HG03378 (cell line): ENCODE measurements around the gene ALDH3B1.

Source experiments
- ATAC-seq: cut with Tn5 transposase; IDR thresholded peaks from one replicate; pipeline ENCODE4 v1.9.1; 2021; ENCODE audit warnings: mild to moderate bottlenecking, moderate library complexity; ENCODE audit not compliant: unreplicated experiment

ALDH3B1 gene

GRCh38 chr11:68042219-68043028 is 32.3 kb downstream of the ALDH3B1 start:
- no peak for ATAC-seq

DNA sequence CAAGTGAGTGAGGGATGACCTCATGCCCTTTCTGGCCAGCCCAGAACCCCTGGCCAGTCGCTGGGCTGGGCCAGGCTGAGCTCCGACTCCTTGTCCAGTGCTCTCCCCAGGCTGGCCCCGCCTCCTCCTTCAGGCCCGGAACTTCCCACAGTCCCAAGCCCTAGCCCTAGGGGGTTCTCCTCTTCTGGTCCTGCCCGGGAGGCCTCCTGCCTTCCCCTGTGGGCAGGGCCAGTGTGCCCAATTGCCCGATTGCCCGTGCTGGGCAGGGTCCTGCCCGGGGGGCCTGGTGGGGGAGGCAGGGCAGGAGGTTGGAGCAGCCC is 32.9 kb downstream of the ALDH3B1 start:
- ATAC-seq: no peak

DNA sequence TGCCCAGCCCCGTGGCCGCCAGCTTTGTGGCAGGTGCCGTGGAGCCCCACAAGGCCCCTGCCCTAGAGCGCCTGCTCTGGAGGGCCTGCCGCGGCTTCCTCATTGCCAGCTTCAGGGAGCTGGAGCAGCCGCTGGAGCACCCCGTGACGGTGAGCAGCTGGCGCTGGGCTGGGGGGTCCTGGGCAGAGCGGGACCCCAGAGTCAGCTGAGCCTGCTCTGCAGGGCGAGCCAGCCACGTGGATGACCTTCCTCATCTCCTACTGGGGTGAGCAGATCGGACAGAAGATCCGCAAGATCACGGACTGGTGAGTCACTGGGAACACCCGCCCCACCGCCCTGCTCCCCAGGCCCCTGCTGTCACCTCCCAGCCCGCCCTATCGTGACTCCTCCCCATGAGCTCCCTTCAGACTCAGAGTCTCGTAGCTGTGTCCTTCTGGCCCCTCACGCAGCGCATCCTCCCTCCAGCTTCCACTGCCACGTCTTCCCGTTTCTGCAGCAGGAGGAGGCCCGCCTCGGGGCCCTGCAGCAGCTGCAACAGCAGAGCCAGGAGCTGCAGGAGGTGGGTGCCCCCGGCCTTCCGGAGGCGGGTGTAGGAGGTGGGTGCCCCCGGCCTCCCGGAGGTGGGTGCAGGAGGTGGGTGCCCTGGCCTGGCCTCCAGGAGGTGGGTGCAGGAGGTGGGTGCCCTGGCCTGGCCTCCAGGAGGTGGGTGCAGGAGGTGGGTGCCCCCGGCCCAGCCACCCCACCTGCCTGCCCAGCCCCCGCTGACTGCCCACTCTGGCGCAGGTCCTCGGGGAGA is 33.4 kb downstream of the ALDH3B1 start:
- ATAC-seq: no peak

DNA sequence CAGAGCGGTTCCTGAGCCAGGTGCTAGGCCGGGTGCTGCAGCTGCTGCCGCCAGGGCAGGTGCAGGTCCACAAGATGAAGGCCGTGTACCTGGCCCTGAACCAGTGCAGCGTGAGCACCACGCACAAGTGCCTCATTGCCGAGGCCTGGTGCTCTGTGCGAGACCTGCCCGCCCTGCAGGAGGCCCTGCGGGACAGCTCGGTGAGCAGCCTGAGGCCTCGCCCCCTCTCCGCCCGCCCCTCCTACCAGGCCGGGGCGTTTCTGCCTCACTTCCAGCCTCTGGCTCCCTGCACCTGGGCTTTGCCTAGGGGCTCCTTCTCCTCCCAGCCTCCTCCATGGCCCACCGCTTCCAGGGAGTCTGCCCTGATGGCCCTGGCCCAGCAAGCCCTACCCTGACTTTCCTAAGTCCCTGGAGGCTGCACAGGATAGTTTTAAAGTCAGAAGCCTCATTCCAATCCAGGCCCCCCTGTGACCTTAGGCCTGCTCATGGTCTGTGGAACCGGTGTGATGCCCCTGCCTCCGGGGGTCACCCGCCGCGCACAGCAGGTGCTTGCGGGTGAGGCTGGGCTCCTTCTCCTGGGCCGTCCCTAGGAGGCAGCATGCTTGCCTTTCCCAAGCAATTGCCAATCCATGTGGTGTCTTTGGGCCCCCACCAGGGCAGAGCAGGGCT is 34.2 kb downstream of the ALDH3B1 start:
- ATAC-seq: no peak

- no peak for ATAC-seq
Measured at GRCh38 chr11:68044898-68045351, 34.8 kb downstream of the ALDH3B1 start.

GRCh38 chr11:68047437-68048290 is 37.5 kb downstream of the ALDH3B1 start:
- no peak for ATAC-seq

DNA sequence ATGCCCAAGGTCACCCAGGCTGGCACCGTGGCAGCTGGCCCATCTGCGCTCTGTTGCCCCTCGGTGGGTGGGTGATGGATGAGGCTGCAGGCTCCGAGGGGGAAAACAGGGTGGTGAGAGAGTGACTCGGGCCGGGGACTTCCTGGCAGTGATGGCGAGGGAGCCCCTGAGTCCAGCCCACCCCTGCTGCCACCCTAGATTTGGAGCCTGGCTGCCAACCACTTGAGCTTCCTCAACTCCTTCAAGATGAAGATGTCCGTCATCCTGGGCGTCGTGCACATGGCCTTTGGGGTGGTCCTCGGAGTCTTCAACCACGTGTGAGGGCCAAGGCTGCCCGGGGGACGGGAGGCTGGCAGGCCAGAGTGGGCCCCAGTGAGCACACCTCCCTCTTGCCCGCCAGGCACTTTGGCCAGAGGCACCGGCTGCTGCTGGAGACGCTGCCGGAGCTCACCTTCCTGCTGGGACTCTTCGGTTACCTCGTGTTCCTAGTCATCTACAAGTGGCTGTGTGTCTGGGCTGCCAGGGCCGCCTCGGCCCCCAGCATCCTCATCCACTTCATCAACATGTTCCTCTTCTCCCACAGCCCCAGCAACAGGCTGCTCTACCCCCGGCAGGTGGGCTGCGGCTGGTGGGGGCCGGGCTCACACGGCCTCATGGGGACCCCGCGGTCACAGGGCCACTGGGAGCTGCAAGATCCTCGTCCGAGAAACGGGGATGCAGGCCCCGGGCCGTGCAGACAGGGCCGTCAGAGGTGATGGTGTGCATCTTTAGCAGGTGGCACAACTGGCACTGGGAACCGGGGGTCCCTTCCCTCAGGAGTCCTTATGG is 38.8 kb downstream of the ALDH3B1 start:
- no peak for ATAC-seq

DNA sequence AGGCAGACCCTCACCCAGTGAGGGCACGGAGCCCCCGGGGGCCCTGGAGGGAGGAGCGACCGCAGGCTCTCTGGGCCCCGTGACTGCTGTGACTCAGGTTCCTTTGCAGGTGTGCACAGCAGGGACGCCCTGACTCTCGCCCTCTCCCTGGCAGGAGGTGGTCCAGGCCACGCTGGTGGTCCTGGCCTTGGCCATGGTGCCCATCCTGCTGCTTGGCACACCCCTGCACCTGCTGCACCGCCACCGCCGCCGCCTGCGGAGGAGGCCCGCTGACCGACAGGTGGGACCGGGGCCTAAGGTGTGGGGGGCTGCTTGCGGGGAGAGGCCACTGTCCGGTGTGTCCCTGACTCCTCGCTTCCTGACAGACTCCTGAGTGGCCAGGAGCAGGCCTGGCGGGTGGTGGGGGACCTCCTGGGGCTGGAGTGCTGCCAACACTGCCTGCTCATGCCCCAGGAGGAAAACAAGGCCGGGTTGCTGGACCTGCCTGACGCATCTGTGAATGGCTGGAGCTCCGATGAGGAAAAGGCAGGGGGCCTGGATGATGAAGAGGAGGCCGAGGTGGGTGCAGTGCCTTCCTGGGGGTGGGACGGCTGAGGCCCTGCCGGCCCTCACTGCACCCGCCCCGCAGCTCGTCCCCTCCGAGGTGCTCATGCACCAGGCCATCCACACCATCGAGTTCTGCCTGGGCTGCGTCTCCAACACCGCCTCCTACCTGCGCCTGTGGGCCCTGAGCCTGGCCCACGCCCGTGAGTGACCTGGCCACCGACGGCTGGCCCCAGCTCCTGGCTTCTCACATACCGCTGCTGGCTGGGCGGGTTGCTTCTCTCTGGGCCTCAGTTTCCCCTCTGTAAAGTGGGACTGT is 39.6 kb downstream of the ALDH3B1 start:
- ATAC-seq: no peak

GRCh38 chr11:68050371-68050841 is 40.3 kb downstream of the ALDH3B1 start:
- no peak for ATAC-seq

DNA sequence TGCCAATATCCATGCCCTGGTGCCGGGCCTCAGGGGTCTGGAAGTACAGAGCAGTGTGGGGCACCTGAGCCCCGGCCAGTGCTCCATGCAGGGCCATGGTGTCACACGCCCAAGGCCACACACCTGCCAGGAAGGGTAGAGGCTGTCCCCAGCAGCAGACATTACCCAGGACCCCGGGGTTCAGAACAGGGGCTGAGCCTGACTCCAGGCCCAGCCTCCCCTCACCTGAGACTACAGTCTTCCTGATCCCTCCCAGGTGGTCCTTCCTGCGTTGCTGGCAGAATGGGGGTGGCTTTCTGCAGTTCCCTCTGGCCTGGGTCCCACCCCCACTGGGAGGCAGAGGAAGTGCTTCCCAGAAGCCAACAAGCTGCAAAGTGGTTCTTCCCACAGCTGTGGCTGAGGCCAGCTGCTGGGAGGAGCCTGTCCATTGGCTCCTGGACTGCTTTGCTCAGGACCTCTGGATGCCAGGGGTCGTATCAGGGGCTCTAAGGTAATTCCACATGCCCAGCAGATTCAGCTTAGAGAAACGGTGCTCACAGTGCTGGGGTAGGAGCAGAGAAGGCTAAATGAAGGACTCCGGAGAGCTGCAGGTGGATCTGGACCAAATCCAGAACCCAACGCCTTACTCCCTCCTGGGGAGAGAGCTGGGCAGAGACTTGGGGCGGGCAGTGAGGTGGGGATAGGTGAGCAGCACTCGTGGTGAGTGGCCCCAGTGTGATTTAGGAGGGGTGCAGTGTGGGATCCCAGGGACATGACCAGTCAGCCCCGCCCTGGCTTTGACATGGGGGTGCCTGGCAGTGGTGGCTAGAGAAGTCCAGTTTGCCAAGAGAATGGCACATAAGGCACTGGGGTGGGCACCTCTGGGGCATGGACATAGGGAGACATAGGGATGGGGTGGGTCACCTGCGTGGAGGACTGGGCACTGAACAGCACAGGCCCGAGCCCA is 41.3 kb downstream of the ALDH3B1 start:
- no peak for ATAC-seq

DNA sequence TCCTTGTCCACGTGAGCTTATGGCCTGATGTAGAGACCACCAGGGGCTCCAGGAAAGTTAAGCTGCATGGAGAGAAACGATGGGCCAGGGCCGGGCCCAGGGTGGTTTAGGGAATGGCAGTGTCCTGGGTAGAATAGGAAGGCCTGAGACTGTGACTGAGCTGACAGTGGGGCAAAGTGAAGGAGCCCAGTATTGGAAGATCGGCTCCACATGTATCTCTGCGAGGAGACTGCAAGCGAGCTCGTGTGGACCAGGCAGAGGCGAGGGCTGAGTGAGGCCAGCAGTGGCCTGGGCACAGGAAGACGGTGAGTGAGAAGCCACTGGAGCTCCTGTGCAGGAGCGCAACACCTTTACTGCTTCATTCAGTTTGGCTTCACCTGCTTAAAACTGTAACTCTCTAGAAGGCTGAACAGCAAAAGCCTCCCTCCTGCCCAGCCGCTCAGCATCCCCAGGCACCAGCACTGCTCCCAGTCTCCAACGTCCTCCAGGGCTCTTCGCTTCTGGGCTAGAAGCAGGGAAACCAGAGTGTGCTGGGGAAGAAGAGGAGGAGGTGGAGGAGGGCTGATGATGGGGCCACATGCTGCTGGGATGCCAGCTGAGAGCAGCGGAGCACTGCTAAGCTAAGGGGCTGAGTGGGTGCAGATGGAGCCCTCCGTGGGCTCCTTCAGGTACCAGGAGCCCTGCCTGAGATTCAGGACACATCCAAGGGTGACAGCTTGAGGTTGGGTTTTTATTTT is 42.2 kb downstream of the ALDH3B1 start:
- ATAC-seq: no peak

GRCh38 chr11:68053117-68053516 is 43.0 kb downstream of the ALDH3B1 start:
- ATAC-seq: no peak

DNA sequence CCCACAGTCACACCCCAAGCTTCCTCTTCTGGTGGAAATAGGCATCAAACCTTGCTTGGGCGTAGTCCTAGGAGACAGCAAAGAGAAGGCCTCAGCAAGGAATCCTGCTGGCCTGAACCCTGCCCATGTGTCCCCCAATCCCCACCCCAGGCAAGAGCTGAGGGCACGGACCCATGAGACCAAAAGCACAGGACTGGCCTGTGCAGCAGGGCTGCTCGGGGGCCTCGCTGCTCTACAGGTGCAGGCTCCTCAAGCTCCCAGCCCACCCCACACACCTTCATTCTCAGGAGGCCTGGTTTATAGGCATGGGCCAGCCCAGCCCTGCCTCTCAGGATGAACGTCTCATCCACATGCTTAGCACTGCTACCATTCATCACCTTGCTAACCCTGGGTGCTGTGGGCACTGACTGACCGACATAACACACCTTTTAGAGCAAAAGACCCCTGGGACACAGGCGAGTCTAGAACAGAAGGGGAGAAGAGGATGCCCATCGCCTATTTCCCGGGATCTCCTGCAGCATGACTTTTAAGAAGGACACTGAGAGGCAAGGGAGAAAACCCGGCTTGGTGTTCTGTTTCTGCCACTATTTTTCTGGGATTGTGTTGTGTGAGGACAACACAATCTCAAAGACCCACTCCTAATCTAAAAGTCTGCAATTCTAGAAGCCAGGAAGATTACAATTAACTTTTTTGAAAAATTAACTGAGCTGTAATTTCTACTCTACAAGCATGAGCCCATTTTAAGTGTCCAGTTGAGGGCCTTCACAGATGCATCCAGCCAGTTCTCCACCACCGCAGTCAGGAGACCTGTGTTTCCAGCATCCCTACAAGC is 44.1 kb downstream of the ALDH3B1 start:
- no peak for ATAC-seq

DNA sequence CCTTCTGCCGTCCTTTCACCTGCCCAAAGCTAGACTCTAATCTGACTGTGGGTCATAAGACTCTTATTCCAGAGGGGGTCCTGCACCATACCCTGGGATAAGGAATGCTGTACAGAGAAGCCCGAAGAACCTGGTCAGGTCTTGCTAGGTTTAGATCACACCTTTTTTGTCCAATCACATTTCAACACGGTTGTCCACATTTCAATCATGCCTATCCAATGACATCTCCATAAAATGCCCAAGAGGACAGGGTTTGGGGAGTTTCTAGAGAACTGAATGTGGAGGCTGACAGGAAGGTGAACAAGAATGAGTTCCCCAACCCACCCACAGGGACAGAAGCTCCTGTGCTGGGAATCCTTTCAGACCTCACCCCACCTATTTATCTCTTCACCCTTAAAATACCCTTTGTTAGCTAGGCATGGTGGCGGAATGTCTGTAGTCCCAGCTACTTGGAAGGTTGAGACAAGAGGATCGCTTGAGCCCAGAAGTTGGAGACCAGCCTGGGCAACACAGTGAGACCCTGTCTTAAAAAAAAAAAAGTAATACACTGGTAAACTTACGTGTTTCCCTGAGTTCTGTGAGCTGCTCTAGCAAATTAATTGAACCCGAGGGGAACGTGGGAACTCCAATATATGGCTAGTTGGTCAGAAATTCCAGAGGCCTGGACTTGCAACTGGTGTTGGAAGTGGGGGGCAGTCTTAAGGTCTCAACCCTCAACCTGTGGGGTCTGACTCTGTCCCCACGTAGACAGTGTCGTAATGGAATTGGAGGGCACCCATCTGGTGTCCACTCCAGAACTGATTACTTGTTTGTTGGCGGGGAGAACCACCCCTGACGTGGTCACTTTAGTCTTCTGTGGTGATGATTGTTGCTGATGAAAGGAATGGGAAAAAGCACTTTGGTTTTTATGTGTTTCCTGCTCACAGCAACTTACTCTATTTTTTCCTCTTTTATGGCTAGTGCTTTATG is 46.5 kb downstream of the ALDH3B1 start:
- ATAC-seq: no peak

GRCh38 chr11:68057807-68058206 is 47.7 kb downstream of the ALDH3B1 start:
- ATAC-seq: no peak
